ENCODE data around the gene PLIN4. TPM values are rescaled to one million over a fixed set of nuclear protein-coding genes. Genes with fewer than 3 reads are reported as not detected.

PLIN4 gene
- total RNA-seq, 2 experiments from 2014 or later: 0.05 TPM; not detected in 1

DNA sequence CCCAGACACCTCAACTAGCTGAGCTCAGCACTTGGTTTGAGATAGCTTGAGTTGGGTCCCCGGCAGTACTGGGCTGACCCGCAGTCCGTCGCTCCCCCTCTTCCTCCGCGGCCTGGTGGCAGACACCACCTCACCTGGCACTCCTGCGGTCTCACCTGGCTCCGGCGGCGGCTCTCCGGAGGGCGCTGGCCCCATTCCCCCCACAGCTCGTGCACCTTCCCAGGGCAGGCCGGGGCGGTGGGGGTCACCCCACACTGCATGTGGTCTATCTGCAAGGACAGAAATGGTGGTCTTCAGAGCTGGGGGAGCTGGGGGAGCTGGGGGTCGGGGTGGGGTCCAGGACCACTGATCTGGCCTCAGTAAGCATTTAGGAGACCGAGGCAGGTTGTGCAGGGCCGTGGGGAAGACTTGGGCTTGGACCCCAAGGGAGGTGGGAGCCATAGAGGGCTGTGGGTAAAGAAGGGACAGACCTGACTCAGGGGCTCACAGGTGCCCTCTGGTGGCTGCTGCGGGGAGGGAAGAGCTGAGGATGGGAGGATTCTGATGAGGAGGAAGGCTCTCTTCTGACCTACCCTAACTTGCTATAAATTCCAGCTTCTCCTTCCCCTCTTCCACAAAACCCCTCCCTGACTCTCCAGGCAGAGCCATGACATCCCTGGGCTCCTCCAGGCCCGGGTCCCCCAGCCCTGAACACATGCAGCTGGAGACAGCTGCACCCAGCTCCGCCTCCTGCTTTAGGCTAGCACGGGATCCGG is 6.7 kb upstream of the PLIN4 start:
- Mint-ChIP-seq H3K27me3 (no peaks in the 10 kb centered on the region), H3K9me3 (no peaks in the 10 kb centered on the region), H3K4me1 (ENCODE audit: low read depth) (no peaks in the 10 kb centered on the region), H3K27ac (no peak overlapping the region), H3K4me3 (no peak overlapping the region), H3K36me3 (ENCODE audit: low read depth) (no peaks in the 10 kb centered on the region)
- ATAC-seq: peak; percentile 94
- ChIA-PET CTCF (interaction anchor here (0.7 to 3.2 kb wide), 26 partner anchors 10 to 266 kb away, joined by 3 to 39 read pairs (median 4); partner anchors contain the start of genes FEM1A, LRG1, PLIN5 and SEMA6B), POLR2A (no interaction called here)
- intact Hi-C loops (cut with micrococcal nuclease): no loop called here
- TF ChIP-seq, protein P1, sequence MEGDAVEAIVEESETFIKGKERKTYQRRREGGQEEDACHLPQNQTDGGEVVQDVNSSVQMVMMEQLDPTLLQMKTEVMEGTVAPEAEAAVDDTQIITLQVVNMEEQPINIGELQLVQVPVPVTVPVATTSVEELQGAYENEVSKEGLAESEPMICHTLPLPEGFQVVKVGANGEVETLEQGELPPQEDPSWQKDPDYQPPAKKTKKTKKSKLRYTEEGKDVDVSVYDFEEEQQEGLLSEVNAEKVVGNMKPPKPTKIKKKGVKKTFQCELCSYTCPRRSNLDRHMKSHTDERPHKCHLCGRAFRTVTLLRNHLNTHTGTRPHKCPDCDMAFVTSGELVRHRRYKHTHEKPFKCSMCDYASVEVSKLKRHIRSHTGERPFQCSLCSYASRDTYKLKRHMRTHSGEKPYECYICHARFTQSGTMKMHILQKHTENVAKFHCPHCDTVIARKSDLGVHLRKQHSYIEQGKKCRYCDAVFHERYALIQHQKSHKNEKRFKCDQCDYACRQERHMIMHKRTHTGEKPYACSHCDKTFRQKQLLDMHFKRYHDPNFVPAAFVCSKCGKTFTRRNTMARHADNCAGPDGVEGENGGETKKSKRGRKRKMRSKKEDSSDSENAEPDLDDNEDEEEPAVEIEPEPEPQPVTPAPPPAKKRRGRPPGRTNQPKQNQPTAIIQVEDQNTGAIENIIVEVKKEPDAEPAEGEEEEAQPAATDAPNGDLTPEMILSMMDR (IDR thresholded peaks at IDR 0.05): peak; percentile 71
- peak; percentile 84 for DNase-seq

DNA sequence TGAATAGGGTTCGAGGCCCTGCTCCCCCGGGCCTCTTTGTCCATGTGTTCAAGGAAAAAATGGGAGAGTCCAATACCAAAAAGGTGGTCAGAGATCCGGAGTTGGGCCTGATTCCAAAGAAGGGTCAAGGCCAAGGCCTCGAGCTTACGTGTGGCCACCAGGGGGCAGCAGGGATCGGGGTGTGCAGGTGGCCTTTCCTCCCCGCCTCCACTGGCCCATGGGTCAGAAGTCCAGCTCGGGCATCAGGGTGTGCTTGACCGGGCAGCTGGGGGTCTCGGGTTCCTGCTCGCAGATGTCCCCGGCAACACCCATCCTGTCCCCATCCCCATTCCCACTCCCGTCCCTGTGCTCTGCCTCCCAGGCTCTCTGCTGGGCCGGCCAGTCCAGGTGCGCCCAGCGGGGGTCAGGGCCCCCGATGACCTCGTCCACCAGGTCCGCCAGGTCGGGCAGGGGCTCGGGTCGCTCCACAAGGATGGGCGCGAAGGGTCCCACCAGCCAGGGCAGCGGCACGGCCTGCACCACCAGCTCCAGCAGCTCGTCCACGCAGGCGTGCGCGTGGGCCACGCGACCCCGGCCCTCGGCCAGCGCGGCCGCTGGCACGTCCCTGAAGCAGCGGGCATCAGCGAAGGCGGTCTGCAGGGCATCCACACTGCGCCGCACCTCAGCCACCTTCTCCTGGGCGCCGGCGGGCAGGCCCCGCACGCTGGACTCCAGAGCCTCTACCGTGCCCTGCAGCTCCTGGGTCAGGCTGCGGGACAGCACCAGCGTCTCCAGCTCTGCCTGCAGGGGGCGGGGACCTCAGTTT is 5.2 kb upstream of the PLIN4 start:
- TF ChIP-seq, protein P1 (IDR thresholded peaks at IDR 0.05): peak; percentile 77
- Mint-ChIP-seq H3K27ac (no peak overlapping the region), H3K4me3 (no peak overlapping the region), H3K27me3 (no peaks in the 10 kb centered on the region), H3K9me3 (no peaks in the 10 kb centered on the region), H3K36me3 (ENCODE audit: low read depth) (no peaks in the 10 kb centered on the region), H3K4me1 (ENCODE audit: low read depth) (no peaks in the 10 kb centered on the region)
- ChIA-PET CTCF (interaction anchor here (0.6 to 4.1 kb wide), 20 partner anchors 9 to 434 kb away, joined by 3 to 39 read pairs (median 3); partner anchors contain the start of genes LRG1 and PLIN5), POLR2A (interaction anchor here (0.6 to 1.3 kb wide), 2 partner anchors 11 to 323 kb away, joined by 3 to 5 read pairs; partner anchors contain the start of gene PLIN5)
- intact Hi-C loops (cut with micrococcal nuclease): no loop called here
- no peak for ATAC-seq
- DNase-seq: peak; percentile 43

DNA sequence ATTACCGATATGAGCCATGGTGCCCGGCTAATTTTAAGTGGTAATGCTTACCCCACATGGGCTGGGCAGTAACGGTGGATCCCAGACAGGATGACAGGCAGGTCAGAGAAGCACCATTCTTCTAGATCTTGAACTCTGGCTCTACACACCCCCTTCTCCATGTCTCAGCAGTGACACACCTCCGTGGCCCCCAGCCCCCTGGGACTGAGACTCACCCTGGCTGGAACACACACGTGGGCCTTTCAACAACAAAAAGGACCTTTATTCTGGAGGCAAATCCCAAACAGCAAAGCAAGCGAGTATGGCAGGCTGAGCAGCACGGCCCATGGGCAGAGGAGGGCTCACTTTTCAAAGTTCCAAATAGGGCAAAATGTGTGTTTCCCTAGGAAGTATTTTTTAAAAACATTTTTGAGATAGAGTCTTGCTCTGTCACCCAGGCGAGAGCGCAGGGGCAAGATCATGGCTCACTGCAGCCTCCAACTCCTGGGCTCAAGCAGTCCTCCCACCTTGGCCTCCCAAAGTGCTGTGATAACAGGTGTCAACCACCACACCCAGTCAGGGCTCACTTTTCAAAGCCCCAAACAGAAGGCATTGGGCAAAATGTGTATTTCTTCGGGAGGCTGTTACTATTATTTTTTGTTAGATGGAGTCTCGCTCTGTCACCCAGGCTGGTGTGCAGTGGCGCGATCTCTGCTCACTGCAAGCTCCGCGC is 4.2 kb upstream of the PLIN4 start:
- ChIA-PET POLR2A (interaction anchor here (1.3 kb wide), 1 partner anchor 12 kb away, joined by 5 read pairs; the partner anchor contains the start of gene PLIN5), CTCF (interaction anchor here (0.6 to 4.1 kb wide), 14 partner anchors 8 to 433 kb away, joined by 3 to 39 read pairs (median 4); partner anchors contain the start of genes LRG1 and PLIN5)
- Mint-ChIP-seq H3K36me3 (ENCODE audit: low read depth) (no peaks in the 10 kb centered on the region), H3K9me3 (no peaks in the 10 kb centered on the region), H3K4me3 (no peak overlapping the region), H3K27me3 (no peaks in the 10 kb centered on the region), H3K27ac (no peak overlapping the region), H3K4me1 (ENCODE audit: low read depth) (no peaks in the 10 kb centered on the region)
- DNase-seq (no peak), ATAC-seq (no peak)
- TF ChIP-seq, protein P1 (IDR thresholded peaks at IDR 0.05): no peak
- intact Hi-C loops (cut with micrococcal nuclease): no loop called here

DNA sequence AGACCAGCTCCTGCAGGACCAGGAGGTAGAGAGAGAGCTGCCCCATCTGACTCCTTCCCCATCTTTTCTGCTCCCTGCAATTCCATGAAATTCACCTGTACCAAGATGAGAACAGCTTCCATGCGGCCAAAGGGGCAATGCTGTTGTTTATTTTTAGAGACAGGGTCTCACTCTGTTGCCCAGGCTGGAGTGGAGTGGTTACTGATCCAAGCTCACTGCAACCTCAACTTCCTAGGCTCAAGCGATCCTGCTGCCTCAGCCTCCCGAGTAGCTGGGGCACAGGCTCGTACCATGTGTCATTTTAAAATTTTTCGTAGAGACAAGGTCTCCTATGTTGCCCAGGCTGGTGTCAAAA is 3.6 kb upstream of the PLIN4 start:
- no peaks in the 10 kb centered on the region for H3K9me3 Mint-ChIP-seq
- ATAC-seq (no peak), DNase-seq (no peak)
- ChIA-PET CTCF (interaction anchor here (1.2 to 4.1 kb wide), 2 partner anchors 45 to 114 kb away, joined by 5 to 17 read pairs; no protein-coding TSS in a partner anchor), POLR2A (no interaction called here)
- TF ChIP-seq, protein P1 (IDR thresholded peaks at IDR 0.05): no peak
- no peaks in the 10 kb centered on the region for H3K36me3 Mint-ChIP-seq (ENCODE audit: low read depth)
- no peak overlapping the region for H3K4me3 Mint-ChIP-seq
- intact Hi-C loops (cut with micrococcal nuclease): no loop called here
- no peaks in the 10 kb centered on the region for H3K27me3 Mint-ChIP-seq
- no peak overlapping the region for H3K27ac Mint-ChIP-seq
- no peaks in the 10 kb centered on the region for H3K4me1 Mint-ChIP-seq (ENCODE audit: low read depth)
